BLaER1 (cell line): ENCODE results near the gene CNPY1.

Experiments used
- H3K27ac ChIP-seq: shearing (Covaris generic); formaldehyde crosslinking; 2 replicates; pipeline ENCODE4 v1.8.1; 2022
- H3K27me3 ChIP-seq: shearing (Covaris generic); formaldehyde crosslinking; 2 replicates; pipeline ENCODE4 v1.8.1; 2022
- H3K36me3 ChIP-seq: shearing (Covaris generic); formaldehyde crosslinking; 2 replicates; pipeline ENCODE4 v1.8.1; 2022
- H3K4me1 ChIP-seq: shearing (Covaris generic); formaldehyde crosslinking; 2 replicates; pipeline ENCODE4 v1.8.1; 2022
- H3K4me2 ChIP-seq: shearing (Covaris generic); formaldehyde crosslinking; 2 replicates; pipeline ENCODE4 v1.8.1; 2022
- H3K4me3 ChIP-seq: shearing (Covaris generic); formaldehyde crosslinking; 2 replicates; pipeline ENCODE4 v1.8.1; 2022
- H3K9ac ChIP-seq: shearing (Covaris generic); formaldehyde crosslinking; 2 replicates; pipeline ENCODE4 v1.8.1; 2022
- H3K9me3 ChIP-seq: shearing (Covaris generic); formaldehyde crosslinking; 2 replicates; pipeline ENCODE4 v1.8.1; 2022
- H4K20me1 ChIP-seq: shearing (Covaris generic); formaldehyde crosslinking; 2 replicates; pipeline ENCODE4 v1.8.1; 2022
- Cebpa-rat ChIP-seq: shearing (Covaris generic); IDR thresholded peaks from 2 replicates; pipeline ENCODE4 v1.8.1; 2022

Gene CNPY1

GRCh38 chr7:155470186-155470487 is 76.2 kb downstream of the CNPY1 start:
- peaks cover 98% of the 10 kb centered on the region for H4K20me1 ChIP-seq
- no peak overlapping the region for H3K4me2 ChIP-seq
- no peak overlapping the region for H3K9ac ChIP-seq
- H3K9me3 ChIP-seq: no peaks in the 10 kb centered on the region
- no peak overlapping the region for H3K27ac ChIP-seq
- H3K4me3 ChIP-seq: no peak overlapping the region
- TF ChIP-seq Cebpa-rat: no peak
- no peaks in the 10 kb centered on the region for H3K36me3 ChIP-seq
- H3K27me3 ChIP-seq: peaks cover 100% of the 10 kb centered on the region
- peaks cover 27% of the 10 kb centered on the region for H3K4me1 ChIP-seq

GRCh38 chr7:155469311-155470185 is 76.8 kb downstream of the CNPY1 start:
- no peak for TF ChIP-seq Cebpa-rat
- Histone ChIP-seq H3K4me3 (no peak overlapping the region), H3K27me3 (peaks cover 100% of the 10 kb centered on the region), H3K36me3 (no peaks in the 10 kb centered on the region), H3K9me3 (no peaks in the 10 kb centered on the region), H3K4me1 (peaks cover 27% of the 10 kb centered on the region), H3K9ac (no peak overlapping the region), H4K20me1 (peaks cover 98% of the 10 kb centered on the region), H3K27ac (no peak overlapping the region), H3K4me2 (no peak overlapping the region)

- Histone ChIP-seq H3K27ac (no peak overlapping the region), H3K4me3 (no peak overlapping the region), H3K4me2 (no peak overlapping the region), H3K27me3 (peaks cover 100% of the 10 kb centered on the region), H3K9ac (no peak overlapping the region), H4K20me1 (peaks cover 100% of the 10 kb centered on the region), H3K4me1 (peaks cover 27% of the 10 kb centered on the region), H3K36me3 (no peaks in the 10 kb centered on the region), H3K9me3 (no peaks in the 10 kb centered on the region)
- TF ChIP-seq Cebpa-rat: no peak
Measured at GRCh38 chr7:155468785-155469148, 77.6 kb downstream of the CNPY1 start.

DNA sequence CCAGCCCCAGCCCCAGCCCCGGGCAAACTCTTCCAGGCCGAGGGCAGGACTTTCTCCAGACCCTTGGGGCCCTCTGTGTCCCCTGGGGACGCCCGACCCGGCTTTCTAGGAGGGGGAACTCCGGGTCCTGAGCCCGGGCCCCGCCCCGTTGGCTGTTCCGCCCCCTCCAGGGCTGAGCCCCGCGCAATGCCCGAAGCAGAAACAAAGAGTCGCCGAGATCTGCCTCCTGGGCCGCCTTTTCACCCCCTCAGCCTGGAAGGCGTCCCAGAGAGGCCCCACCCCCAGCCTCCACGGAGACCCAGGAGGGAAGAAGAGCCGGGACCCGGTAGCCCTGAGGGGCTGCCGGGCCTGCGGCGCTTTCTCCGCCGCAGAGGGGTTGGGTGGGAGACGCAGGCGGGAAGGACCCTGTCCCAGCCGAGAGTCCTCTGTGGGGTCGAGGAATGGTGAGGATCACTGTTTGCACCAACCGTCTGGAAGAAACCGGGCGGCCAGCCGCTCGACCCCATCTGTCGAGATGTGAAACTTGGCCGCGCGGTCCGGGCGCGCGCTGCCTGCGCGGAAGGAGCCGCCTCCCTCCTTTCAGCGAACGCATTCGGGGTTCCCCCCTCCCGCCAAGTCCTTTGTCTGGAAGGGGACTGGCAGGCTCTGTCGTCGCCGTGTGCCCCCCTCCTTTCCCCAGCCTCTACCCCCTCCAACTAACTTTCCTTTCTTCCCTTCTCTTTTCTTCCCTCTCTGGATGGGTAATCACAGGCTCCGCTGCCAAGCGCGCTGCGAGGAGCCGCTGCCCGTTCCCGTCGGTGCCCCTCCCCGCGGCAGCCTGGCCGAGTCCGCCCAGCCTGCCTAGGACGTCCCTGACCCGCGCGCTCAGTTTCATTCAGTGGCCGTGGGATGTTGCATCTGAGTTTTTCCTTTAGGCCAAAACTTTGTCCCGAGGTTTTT is 78.2 kb downstream of the CNPY1 start:
- Histone ChIP-seq H3K36me3 (no peaks in the 10 kb centered on the region), H3K4me2 (peak overlapping the region; percentile 33), H3K4me1 (peaks cover 27% of the 10 kb centered on the region), H3K4me3 (no peak overlapping the region), H3K27me3 (peaks cover 100% of the 10 kb centered on the region), H3K27ac (no peak overlapping the region), H3K9ac (no peak overlapping the region), H4K20me1 (peaks cover 100% of the 10 kb centered on the region), H3K9me3 (no peaks in the 10 kb centered on the region)
- TF ChIP-seq Cebpa-rat: no peak

- Histone ChIP-seq H3K4me3 (no peak overlapping the region; the same call in 1 of the 2 replicates), H3K9me3 (no peaks in the 10 kb centered on the region), H3K27ac (no peak overlapping the region), H4K20me1 (peaks cover 100% of the 10 kb centered on the region), H3K4me2 (peak overlapping the region; percentile 8), H3K36me3 (no peaks in the 10 kb centered on the region), H3K9ac (no peak overlapping the region), H3K27me3 (peaks cover 100% of the 10 kb centered on the region), H3K4me1 (peaks cover 27% of the 10 kb centered on the region)
- no peak for TF ChIP-seq Cebpa-rat
Measured at GRCh38 chr7:155466814-155467733, 79.3 kb downstream of the CNPY1 start.

GRCh38 chr7:155466142-155466813 is 80.1 kb downstream of the CNPY1 start:
- Histone ChIP-seq H3K36me3 (no peaks in the 10 kb centered on the region), H3K27me3 (peaks cover 100% of the 10 kb centered on the region), H3K9ac (no peak overlapping the region), H4K20me1 (peaks cover 100% of the 10 kb centered on the region), H3K4me1 (peaks cover 20% of the 10 kb centered on the region), H3K9me3 (no peaks in the 10 kb centered on the region), H3K4me2 (peak overlapping the region; percentile 8), H3K27ac (no peak overlapping the region), H3K4me3 (no peak overlapping the region)
- no peak for TF ChIP-seq Cebpa-rat

GRCh38 chr7:155465761-155466141 is 80.6 kb downstream of the CNPY1 start:
- H4K20me1 ChIP-seq: peaks cover 100% of the 10 kb centered on the region
- no peak overlapping the region for H3K9ac ChIP-seq
- H3K9me3 ChIP-seq: no peaks in the 10 kb centered on the region
- peaks cover 100% of the 10 kb centered on the region for H3K27me3 ChIP-seq
- no peaks in the 10 kb centered on the region for H3K36me3 ChIP-seq
- no peak overlapping the region for H3K27ac ChIP-seq
- H3K4me2 ChIP-seq: no peak overlapping the region
- no peak overlapping the region for H3K4me3 ChIP-seq
- TF ChIP-seq Cebpa-rat: no peak
- peaks cover 19% of the 10 kb centered on the region for H3K4me1 ChIP-seq

DNA sequence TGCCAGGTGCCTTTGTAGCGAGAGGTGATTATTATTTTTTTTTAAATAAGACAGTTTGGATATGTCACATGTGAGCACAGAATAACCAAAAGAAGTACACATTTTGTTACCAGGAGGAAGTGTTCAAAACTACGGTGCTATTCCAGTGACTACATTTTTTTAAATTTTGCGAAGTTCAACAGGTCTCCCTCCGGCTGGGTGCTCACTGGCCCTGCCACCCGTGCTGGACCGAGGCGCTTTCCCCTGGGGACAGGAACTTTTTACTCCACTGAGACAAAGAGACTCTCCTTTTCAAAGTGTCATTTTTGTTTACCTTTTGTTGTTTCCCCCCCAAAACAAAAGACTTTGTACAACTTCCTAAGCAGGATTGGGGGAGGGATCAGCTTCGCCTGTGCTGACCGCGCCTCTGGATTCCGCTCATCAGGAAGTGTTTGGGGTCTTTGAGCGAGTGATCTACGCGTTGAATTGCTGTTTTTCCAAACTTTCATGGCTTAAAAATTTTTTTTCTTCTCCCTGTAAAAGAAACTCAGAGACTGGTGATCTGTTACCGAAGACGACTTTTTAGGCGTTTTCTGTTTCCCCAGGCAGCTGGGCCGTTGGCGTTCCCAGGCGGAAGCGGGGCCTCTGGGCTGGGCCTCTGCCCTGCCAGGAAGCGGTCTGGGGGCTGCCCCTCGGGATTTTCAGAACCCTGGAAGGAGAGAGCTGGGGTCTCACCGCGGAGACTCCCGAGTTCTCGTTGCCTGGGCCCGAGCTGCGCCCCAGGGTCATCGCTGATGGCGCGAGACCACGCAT is 81.2 kb downstream of the CNPY1 start:
- Histone ChIP-seq H3K9ac (no peak overlapping the region), H3K27me3 (peaks cover 100% of the 10 kb centered on the region)
- TF ChIP-seq Cebpa-rat: no peak

More for the DNA sequence above, 81.2 kb downstream of the CNPY1 start:
- H3K9me3 ChIP-seq: no peaks in the 10 kb centered on the region
- peaks cover 19% of the 10 kb centered on the region for H3K4me1 ChIP-seq
- no peak overlapping the region for H3K4me3 ChIP-seq
- peaks cover 100% of the 10 kb centered on the region for H4K20me1 ChIP-seq
- H3K4me2 ChIP-seq: no peak overlapping the region
- H3K36me3 ChIP-seq: no peaks in the 10 kb centered on the region
- no peak overlapping the region for H3K27ac ChIP-seq
